ENCODE measurements around the gene GAB2.

The GAB2 gene

GRCh38 chr11:78251083-78251775, 166.4 kb downstream of the GAB2 start:
- ATAC-seq: no peak; the same call in 2 of the 3 replicates
- no peak for TF ChIP-seq GLIS3 (CRISPR knock-in tag; IDR thresholded peaks at IDR 0.05)
- no peak for TF ChIP-seq PPARA (CRISPR knock-in tag; IDR thresholded peaks at IDR 0.05; ENCODE audit: borderline replicate concordance)
- TF ChIP-seq ZFP3 (CRISPR knock-in tag; IDR thresholded peaks at IDR 0.05): no peak; the same call in 1 of the 2 replicates
- no peak for TF ChIP-seq CSDC2 (CRISPR knock-in tag; IDR thresholded peaks at IDR 0.05)
- no peak for TF ChIP-seq CREB5 (CRISPR knock-in tag; IDR thresholded peaks at IDR 0.05; ENCODE audit: low read depth)
- TF ChIP-seq ESRRG (CRISPR knock-in tag; IDR thresholded peaks at IDR 0.05): no peak
- TF ChIP-seq RARB (CRISPR knock-in tag; IDR thresholded peaks at IDR 0.05): no peak
- no peak for TF ChIP-seq SNAI2 (CRISPR knock-in tag; IDR thresholded peaks at IDR 0.05)
- TF ChIP-seq OSR1 (CRISPR knock-in tag; IDR thresholded peaks at IDR 0.05): no peak
- TF ChIP-seq CSRNP3 (CRISPR knock-in tag; IDR thresholded peaks at IDR 0.05): no peak
- no peak for TF ChIP-seq ZFP30 (CRISPR knock-in tag; IDR thresholded peaks at IDR 0.05)
- TF ChIP-seq BACH2 (CRISPR knock-in tag; IDR thresholded peaks at IDR 0.05; ENCODE audit: borderline replicate concordance): no peak
- TF ChIP-seq ISL1 (CRISPR knock-in tag; IDR thresholded peaks at IDR 0.05): no peak
- TF ChIP-seq TCF4 (CRISPR knock-in tag; IDR thresholded peaks at IDR 0.05; ENCODE audit: borderline replicate concordance): no peak
- TF ChIP-seq ZNF70 (CRISPR knock-in tag; IDR thresholded peaks at IDR 0.05): no peak
- no peak for TF ChIP-seq ARNTL (CRISPR knock-in tag; IDR thresholded peaks at IDR 0.05; ENCODE audit: borderline replicate concordance, low read depth)

GRCh38 chr11:78250099-78250498, 167.5 kb downstream of the GAB2 start:
- TF ChIP-seq CSDC2 (CRISPR knock-in tag; IDR thresholded peaks at IDR 0.05) (no peak), ESRRG (CRISPR knock-in tag; IDR thresholded peaks at IDR 0.05) (no peak), POU6F1 (CRISPR knock-in tag; IDR thresholded peaks at IDR 0.05; ENCODE audit: borderline replicate concordance, low read depth) (no peak), ARNTL (CRISPR knock-in tag; IDR thresholded peaks at IDR 0.05; ENCODE audit: borderline replicate concordance, low read depth) (no peak), TSHZ2 (CRISPR knock-in tag; IDR thresholded peaks at IDR 0.05) (no peak), CSRNP3 (CRISPR knock-in tag; IDR thresholded peaks at IDR 0.05) (no peak), ISL1 (CRISPR knock-in tag; IDR thresholded peaks at IDR 0.05) (no peak), OSR1 (CRISPR knock-in tag; IDR thresholded peaks at IDR 0.05) (no peak), ZNF565 (CRISPR knock-in tag; conservative IDR thresholded peaks at IDR 0.05; ENCODE audit: low read depth) (no peak), ZC3H10 (CRISPR knock-in tag; IDR thresholded peaks at IDR 0.05) (no peak), RARB (CRISPR knock-in tag; IDR thresholded peaks at IDR 0.05) (no peak), PPARA (CRISPR knock-in tag; IDR thresholded peaks at IDR 0.05; ENCODE audit: borderline replicate concordance) (no peak)
- no peak for ATAC-seq

- no peak for TF ChIP-seq ZNF8 (CRISPR knock-in tag; IDR thresholded peaks at IDR 0.05)
- TF ChIP-seq CSRNP3 (CRISPR knock-in tag; IDR thresholded peaks at IDR 0.05): no peak
- no peak for TF ChIP-seq ZNF70 (CRISPR knock-in tag; IDR thresholded peaks at IDR 0.05)
- no peak for TF ChIP-seq PATZ1 (CRISPR knock-in tag; IDR thresholded peaks at IDR 0.05; ENCODE audit: borderline replicate concordance)
- no peak for TF ChIP-seq ESRRG (CRISPR knock-in tag; IDR thresholded peaks at IDR 0.05)
- TF ChIP-seq BACH2 (CRISPR knock-in tag; IDR thresholded peaks at IDR 0.05; ENCODE audit: borderline replicate concordance): no peak
- TF ChIP-seq SNAI2 (CRISPR knock-in tag; IDR thresholded peaks at IDR 0.05): no peak
- TF ChIP-seq GLIS3 (CRISPR knock-in tag; IDR thresholded peaks at IDR 0.05): no peak
- TF ChIP-seq ZC3H10 (CRISPR knock-in tag; IDR thresholded peaks at IDR 0.05): no peak
- ATAC-seq: no peak
These were observed 168.7 kb downstream of the GAB2 start for GRCh38 chr11:78248903-78249302.

Data from SK-N-SH treated with all-trans-retinoic acid at 6 μM for 48 hours (cell line).